Ramos (cell line): Measurements from ENCODE around the gene DIRAS3.
"Not testable (repeated sequence)": the region's sequence is repeated elsewhere in the genome, so short reads cannot be mapped to it uniquely, and the experiment has no call there.

ENCODE experiments used
- in situ Hi-C: fragments of 300-500 bp; cut with MboI; formaldehyde crosslinking; loops from one replicate; pipeline ENCODE4 v1.14.3; 2022; ENCODE audit warnings: low sequenced_read_pairs; ENCODE audit not compliant: unreplicated experiment

Gene DIRAS3

GRCh38 chr1:68028566-68028965, 21.9 kb downstream of the DIRAS3 start:
- in situ Hi-C loops = no loop called here

- in situ Hi-C loops = no loop called here
These were observed 25.6 kb downstream of the DIRAS3 start for GRCh38 chr1:68024635-68025338.

DNA sequence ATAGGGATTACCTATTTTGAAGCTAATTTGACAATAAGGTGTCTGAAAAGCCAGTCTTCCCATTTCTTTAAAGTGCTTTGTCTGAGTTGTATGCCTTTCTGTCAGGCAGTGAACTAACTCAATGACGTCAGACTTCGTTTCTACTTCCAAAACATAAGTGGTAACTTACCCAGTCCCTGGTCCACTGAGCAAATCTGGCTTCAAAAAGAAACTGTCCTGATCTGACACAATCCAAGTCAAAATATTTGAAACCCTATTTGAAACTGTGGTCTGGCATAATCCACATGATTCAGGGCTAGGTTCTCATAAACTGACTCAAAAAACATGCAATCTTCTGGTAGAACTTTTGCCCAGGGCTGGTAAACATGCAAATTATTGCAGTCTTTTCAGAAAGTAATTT, 34.0 kb downstream of the DIRAS3 start:
- in situ Hi-C loops = no loop called here

DNA sequence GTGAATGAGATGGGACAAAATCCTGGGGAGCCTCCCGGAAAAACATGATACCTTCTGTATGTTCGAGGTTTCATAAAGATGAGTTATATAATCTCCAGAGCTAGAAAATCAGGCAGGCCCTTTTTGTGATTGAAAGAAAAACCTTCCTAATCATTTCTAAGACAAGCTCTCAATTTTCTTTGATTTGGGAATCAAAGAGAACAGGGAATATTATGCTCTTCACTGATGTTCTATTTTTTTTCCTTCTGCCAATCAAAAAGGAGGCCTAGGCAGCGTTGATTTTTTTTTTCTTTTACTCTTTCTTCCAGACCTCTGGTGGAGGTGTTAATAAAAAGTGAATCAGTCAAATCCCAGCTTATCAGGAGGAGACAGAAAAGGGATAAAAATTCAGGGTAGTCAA, 34.5 kb downstream of the DIRAS3 start:
- in situ Hi-C loops = no loop called here

GRCh38 chr1:68015369-68015768, 35.1 kb downstream of the DIRAS3 start:
- in situ Hi-C loops = no loop called here

- in situ Hi-C loops = no loop called here
These were observed 37.1 kb downstream of the DIRAS3 start for GRCh38 chr1:68013351-68013750.

DNA sequence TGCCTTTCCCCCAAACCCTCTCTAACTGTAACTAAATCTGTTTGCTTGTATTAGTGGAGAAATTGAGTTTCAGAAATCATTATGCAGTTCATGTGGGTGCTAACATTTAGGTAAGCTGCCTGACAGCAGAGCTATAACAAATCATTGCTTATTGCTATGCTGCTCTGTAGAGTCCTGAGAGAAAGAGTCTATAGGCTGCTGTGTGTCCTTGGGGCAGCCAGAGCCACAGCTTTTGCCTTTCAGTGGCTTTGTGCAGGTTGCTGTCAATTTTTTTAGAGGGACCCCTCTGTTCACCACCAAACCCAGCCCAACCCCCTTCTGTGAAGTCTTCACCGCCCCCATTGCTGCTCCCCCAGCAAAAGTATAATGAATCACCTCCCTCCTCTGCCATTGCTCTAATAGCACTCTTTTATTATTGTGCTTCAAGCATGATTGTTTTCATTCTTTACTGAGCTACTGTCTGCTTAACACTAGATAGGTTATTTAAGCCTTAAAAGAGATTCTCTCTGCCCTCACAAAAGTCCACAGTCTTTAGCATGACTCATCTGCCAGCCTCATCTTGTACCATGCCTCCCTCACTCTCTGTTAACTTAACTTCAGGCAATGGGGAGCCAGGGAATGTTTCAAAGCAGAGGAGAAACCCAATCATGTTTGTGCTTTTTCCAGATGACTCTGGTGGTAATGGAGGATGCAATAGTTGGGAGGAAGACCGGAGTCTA, 38.6 kb downstream of the DIRAS3 start:
- in situ Hi-C loops = no loop called here

DNA sequence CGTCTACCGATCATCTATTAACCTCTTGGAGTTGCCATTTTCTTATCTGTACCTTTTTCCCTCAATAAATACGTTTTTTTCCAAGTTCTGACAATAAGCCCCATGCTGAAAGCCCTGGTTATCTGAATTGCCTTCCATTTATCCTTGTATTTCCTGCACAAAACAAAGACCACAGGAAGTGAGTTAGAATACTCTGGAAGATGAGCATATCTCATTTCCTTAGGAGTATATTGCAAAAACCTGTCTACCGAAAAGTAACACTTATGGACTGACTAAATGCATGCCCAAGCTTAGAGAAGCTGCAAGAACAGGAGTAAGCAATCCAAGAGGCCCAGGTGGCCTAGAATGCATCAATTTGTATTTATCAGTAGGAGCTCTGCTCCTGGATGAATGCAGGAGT, 39.9 kb downstream of the DIRAS3 start:
- in situ Hi-C loops = no loop called here

- in situ Hi-C loops = no loop called here
These were observed 40.3 kb downstream of the DIRAS3 start for GRCh38 chr1:68010090-68010489.

DNA sequence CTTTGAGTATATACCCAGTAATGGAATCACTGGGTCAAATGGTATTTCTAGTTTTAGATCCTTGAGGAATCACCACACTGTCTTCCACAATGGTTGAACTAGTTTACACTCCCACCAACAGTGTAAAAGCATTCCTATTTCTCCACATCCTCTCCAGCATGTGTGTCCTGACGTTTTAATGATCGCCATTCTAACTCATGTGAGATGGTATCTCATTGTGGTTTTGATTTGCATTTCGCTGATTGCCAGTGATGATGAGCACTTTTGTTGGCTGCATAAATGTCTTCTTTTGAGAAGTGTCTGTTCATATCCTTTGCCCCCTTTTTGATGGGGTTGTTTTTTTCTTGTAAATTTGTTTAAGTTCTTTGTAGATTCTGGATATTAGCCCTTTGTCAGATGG, 46.8 kb downstream of the DIRAS3 start:
- in situ Hi-C loops = not testable (repeated sequence)

DNA sequence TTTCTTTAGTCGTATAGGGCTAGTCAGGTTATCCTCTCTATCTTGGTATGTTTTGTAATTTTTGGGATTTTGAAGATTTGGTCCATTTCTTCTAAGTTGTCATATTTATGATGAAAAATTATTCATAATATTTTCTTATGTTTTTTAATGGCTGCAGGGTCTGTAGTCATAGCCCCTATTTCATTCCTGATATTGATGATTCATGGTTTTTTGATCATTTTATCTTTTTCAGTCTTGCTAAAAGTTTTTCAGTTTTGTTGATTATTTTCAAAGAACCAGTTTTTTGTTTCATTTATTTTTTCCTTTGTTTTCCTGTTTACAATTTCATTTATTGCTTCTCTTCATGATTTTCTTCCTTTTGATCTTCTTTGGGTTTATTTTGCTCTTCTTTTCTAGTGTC, 50.2 kb downstream of the DIRAS3 start:
- in situ Hi-C loops = no loop called here

- in situ Hi-C loops = no loop called here
These were observed 52.7 kb downstream of the DIRAS3 start for GRCh38 chr1:67997746-67998145.
